GM21526 (cell line): ENCODE results near the gene MT1E.
"Not testable (repeated sequence)": the region's sequence is repeated elsewhere in the genome, so short reads cannot be mapped to it uniquely, and the experiment has no call there.

Experiments used
- ATAC-seq: cut with Tn5 transposase; IDR thresholded peaks from one replicate; pipeline ENCODE4 v1.9.1; 2021; ENCODE audit warnings: moderate library complexity; ENCODE audit not compliant: unreplicated experiment, low FRiP score

Gene MT1E

GRCh38 chr16:56643080-56643778 is 17.6 kb downstream of the MT1E start:
- no peak for ATAC-seq

- no peak for ATAC-seq
These were observed 18.3 kb downstream of the MT1E start for GRCh38 chr16:56643833-56644232.

DNA sequence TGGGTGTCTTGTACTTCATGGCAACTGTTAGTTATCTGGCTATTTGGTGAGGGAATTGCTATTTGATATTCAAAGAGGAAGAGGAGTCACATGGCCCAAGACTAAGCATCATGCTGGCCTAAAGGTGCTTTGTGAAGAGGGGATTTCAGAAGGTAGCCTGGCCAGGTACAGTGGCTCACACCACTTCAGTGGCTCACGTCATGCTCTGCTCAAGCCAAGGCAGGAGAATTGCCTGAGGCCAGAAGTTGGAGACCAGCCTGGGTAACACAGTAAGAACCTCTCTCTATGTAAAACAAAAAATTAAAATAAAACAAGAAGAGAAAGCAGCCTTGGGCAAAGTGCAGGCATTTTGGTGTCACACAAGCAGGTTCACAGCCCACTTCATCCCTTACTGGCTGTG is 19.7 kb downstream of the MT1E start:
- no peak for ATAC-seq

DNA sequence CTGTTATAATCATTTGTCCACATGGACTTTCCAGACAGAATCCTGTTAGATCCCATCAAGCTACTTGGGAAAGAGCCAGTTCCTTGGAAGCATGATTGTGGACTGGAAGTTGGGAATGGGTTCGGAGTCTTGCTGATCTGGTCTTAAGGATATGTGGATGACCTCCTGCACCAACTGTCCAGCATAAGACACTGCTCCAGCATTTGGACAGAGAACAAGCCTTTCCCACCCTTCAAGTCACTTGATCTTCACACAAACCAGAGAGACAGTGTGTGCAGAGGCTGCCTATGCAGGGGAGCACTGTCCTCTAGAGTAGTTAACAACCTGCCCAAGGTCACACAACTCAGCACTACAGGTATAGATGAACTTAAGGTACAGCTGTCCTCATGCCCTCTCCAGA is 20.3 kb downstream of the MT1E start:
- ATAC-seq, result no peak

DNA sequence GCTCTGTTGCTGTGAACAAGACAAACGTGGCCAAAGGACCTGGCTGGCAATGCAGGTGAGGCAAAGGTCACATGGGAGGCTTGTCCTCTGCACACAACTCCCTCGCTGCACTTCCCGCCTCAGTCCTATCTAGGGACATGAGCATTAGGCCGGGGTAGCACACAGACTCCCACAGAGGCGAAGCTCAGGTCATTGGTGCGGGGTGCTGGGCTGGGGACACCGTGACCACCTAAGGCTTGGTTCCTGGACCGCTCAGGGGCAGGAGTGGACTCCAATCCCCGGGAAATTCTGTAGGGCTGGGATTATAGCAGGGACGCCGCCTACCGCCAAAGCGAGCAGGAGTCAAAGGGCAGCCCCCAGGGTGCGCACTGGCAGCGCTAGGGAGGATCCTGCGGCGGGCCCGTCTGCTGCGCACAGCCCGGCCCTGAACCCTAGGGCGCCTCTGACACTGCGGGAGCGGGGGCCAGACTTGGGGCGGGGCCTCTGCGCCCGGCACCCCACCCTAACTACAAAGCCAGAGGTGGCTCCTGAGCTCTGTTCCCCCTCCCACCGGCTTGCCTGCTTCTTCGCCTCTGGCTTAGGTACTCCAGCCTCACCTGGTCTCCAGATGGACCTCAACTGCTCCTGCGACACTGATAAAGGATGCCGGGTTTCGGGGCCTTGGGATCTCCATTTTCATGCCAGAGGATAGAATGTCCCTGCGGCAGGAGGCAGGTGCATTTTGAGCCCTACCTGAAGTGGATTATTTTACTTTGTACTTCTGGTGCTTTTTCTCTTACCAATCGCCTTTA is 22.3 kb downstream of the MT1E start:
- no peak for ATAC-seq

DNA sequence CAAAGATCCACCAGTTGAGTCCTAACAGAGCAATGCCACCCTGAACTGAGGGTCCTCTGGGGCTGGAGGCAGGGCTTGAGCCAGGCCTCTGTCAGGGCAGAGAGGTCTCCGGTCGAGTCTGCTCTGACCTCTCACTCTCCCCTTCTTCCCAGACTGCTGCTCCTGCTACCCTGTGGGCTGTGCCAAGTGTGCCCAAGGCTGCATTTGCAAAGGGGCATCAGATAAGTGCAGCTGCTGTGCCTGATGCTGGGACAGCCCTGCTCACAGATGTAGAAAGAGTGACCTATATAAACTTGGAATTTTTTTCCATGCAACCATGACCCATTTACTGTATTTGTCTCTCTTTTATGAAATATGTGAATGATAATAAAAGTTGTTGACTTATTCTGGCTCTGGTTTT is 23.7 kb downstream of the MT1E start:
- no peak for ATAC-seq

- no peak for ATAC-seq
These were observed 24.2 kb downstream of the MT1E start for GRCh38 chr16:56649820-56650219.

DNA sequence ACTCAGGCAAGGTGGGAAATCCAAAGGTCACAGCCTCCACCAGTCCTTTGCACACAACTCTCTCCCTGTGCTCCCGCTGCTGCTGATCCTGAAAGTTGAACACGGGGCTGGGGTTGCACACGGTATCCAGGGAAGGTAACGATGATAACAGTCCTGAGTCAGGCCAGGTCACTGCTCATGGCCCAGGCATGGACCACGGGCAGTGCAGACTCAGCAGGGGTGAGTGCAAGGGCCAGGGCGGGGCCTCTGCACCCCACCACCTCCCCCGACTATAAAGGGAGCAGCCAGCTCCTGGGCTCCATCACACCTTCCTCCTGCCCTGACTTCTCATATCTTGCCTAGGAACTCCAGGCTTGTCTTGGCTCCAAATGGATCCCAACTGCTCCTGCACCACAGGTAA is 26.0 kb downstream of the MT1E start, which contains the start of gene MT1B:
MT1B (plus strand) TSS at position 301 of the 400 bp plus-strand sequence; CDS start at position 369, 68 bp downstream.
- ATAC-seq, result no peak

DNA sequence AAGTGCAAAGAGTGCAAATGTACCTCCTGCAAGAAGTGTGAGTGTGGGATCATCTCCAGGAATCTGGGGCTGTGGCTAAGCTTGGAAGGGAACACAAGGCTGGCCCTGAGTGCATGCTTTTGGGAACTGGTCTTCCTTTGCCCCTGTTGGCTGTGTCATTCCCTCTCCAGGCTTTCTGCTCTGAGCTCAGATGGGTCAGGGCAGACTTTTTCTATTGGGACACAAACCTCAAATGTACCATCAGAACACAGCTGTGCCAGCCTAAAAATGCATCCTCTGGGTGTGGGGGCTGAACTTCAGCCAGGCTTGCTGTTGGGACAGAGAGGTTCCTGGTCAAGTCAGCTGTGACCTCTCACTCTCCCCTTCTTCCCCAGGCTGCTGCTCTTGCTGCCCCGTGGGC is 27.0 kb downstream of the MT1E start:
- ATAC-seq, result no peak

GRCh38 chr16:56653218-56653617 is 27.6 kb downstream of the MT1E start:
- no peak for ATAC-seq

DNA sequence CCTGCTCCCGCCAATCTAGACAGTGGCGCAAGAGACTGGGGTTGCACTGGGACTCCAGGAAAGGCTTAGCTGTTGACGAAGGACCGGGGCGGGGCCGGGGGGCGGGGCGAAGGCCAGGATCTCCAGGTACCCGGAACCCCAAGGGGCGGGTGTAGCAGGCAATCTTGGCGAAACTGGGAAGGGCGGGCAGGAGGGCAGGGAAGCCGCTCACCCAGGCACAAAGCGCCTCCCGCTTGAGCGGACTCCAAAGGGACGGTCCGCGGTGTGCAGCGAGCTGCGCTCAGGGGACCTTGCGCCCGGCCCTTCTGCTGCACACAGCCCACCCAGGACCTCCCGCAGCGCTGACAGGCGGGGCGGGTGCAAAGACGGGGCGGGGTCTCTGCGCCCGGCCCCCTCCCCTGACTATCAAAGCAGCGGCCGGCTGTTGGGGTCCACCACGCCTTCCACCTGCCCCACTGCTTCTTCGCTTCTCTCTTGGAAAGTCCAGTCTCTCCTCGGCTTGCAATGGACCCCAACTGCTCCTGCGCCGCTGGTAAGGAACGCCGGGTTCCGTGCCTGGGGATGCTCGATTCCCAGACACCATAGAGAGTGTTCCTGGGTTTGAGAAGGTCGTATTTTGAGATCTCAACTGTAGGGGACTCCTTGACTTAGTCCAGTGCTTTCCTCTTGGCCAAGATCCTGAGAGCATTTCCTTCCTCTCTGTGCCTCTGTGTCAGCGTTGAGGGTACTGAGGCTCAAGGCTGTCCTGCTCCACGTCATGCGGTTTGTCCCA is 32.2 kb downstream of the MT1E start, which contains the start of gene MT1F:
MT1F (plus strand) TSS at position 405 of the 772 bp plus-strand sequence; CDS start at position 505, 100 bp downstream.
- no peak for ATAC-seq

DNA sequence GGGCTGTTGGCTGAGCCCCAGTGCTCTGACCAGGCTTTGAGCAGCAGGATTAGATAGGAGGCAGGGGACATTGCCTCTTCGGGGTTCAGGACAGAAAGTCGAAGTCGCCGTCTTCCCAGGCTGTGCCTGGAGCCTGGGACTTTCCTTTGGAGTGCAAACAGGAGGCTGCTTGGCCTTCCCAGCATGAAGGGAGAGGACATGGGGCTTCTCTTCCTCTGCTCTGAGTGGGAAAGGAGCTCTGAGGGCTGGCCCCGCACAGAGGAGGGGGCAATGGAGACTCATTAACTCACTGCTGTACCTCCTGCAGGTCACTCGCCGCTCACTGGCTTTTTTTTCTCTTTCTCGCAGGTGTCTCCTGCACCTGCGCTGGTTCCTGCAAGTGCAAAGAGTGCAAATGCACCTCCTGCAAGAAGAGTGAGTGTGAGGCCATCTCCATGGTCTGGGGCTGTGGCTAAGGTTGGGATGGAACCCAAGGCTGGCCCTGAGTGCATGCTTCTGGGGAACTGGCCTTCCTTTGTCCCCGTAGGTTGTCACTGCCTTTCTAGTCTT is 32.8 kb downstream of the MT1E start:
- no peak for ATAC-seq

DNA sequence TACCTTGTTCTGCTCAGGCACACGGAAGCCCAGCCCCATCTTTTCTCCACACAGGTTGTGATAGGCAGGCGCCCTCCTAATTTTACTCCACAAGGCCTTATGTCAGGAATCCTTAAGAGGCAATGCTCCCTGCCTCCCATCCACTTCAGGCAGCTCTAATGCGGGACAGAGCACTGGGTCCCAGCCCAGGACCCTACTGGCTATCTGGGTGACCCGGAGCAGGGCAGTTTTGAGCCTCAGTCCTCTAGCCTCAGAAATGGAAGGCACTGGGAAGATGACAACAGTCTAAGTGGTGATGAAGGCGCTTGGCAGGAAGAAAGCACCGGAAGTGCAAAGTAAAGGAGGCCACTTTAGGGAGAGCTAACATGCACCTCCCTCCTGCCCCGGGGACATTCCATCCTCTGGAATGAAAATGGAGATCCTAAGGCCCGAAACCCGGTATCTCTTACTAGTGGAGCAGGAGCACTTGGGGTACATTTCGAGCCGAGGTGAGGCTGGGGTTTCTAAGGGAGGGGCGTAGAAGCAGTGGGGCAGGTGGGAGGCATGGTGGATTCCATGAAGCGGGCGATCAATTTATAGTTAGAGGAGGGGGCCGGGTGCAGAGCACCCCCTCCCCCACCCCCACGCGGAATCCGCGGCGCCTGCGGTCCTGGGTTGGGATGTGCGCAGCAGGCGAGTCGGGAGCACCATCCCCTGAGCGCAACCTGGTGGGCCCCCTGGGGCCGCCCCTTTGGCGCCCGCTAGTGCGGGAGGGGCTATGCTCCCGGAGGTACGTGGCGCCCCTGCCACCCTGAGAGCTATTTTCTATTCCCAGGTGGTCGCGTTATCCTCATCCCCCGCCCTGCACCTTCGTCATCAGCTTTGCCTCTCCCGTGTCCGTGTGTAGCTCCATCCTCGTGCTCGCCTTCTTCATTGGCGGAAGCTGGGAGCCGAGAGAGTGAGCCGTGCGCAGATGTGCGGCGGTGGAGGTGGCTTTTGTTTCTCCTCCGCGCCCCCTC is 37.1 kb downstream of the MT1E start:
- ATAC-seq, result no peak

DNA sequence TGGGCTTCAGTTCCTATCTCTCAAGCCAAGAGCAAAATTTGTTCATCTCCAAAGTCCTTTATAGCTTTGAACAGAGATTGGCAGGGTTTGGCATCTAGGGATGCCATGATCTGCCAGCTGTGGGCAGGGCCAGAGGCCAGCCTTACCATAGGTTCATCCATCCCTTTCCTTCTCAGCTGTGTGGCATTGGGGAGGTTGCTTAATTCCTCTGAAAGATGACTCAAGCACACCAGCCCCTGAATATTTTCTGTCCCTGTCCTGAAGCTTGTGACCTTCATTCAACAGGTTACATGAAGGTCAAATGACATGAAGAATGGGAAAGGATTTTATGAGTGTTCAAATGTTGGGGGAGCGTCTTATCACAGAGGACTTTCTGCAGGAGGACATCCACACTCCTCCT is 38.9 kb downstream of the MT1E start:
- ATAC-seq, result no peak

DNA sequence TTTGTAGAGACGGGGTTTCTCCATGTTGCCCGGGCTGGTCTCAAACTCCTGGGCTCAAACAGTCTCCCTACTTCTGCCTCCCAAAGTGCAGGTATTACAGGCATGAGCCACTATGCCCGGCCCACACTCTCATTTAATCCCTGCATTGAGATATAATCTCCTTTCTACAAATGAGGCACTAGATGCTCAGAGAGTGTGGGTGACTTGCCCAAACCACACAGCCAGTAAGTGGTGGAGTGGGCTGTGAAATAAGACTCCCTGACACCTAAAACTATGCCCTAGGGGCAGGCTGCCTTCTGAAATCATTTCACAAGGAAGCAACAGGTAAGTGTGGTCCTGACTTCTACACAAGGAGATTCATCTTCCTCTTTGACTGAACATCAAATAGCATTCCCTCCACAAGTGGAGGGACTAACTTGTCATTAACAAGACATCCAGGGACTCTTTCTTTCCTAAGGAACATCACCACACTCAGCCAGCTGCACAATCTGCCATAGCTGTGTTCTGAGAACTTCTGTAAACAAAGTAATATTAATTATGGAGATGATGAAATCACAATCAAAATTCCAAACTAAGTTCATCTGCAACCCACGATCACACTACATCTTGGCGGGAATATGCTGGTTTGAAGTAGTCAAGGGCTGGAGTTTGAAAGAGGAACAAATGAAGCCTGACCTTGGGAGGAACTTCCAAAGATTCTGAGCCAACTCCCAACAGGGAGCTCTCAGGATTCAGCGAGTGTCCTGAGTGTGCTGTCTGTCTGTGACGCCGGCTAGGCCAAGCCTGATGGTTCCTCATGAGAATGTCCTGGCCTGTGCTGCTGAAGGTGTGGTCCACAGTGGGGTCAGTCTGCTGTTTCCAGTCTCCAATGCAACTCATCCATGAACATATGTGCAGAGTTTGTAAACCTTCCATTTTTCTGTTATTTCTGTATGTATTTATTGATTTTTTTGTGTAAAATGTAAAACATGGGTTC is 40.0 kb downstream of the MT1E start:
- ATAC-seq, result not testable (repeated sequence)

DNA sequence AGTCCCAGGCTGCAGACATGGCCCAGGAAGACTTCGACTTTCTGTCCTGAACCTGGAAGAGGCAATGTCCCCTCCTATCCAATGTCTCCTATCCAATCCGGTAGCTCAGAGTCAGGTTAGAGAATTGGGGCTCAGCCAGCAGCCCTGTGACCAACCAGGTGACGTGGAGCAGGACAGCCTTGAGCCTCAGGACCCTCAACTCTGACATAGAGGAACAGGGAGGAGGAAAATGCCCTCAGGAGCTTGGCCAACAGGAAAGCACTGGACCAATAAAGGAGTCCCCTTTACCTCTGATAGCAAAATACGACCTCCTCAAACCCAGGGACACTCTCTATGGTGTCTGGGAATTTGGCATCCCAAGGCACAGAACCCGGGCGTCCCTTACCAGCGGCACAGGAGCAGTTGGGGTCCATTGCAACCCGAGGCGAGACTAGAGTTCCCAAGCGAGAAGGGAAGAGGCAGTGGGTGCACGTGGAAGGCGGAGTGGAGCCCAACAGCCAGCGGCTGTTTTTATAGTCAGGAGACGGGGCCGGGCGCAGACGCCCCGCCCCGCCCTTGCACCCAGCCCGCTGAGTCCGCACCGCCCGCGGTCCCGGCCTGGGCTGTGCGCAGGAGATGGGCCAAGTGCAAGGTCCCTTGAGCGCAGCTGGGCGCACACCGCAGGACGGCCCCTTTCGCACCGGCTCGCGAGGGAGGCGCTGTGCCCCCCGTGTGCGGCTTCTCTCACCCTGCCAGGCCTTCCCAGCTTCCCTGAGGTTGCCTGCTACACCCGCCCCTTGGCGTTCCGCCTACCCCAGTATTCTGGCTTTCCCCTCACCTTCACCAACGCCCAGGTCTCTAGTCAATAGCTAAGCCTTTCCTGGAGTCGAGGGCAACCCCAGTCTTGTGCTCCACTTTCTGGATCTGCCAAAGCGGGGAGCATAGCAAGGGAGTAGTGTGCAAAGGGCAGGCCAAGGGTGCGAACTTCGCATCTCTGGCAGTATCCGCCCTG is 42.3 kb downstream of the MT1E start, which contains the start of gene MT1G:
MT1G (minus strand) TSS at position 485 of the 991 bp plus-strand sequence; CDS start at position 413, 72 bp downstream.
- no peak for ATAC-seq
